Activated naive CD8-positive, alpha-beta T cell treated with anti-CD3 and anti-CD28 coated beads, Interleukin-2, amount 50 U/mL, for 16 hours (primary cell): ENCODE measurements around the gene DHRS2.

ENCODE experiments used
- DNase-seq: peaks from one replicate; pipeline ENCODE4 v3.0.0-alpha.2; 2020; ENCODE audit warnings: low read depth, low spot score

Gene DHRS2

DNA sequence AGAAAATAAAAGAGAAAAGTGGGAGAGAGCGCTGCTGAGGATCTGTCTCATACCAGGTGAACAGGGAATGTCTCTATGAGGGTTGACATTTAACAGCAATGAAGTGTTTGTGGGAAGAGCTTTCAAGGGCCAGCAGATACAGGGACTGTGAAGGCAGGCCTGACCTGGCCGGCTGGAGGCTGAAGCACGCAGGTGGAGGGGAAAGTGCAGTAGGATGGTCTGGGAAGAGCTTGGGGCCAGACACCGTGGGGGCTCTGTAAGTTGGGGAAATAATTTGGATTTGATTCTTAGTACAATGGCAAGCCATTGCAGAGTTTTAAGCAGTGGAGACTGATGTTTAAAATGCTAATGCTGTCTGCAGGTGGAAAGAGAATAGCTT lies 23.8 kb upstream of the DHRS2 start:
- DNase-seq = no peak

- no peak for DNase-seq
These were observed 23.4 kb upstream of the DHRS2 start for GRCh38 chr14:23612802-23613201.

DNA sequence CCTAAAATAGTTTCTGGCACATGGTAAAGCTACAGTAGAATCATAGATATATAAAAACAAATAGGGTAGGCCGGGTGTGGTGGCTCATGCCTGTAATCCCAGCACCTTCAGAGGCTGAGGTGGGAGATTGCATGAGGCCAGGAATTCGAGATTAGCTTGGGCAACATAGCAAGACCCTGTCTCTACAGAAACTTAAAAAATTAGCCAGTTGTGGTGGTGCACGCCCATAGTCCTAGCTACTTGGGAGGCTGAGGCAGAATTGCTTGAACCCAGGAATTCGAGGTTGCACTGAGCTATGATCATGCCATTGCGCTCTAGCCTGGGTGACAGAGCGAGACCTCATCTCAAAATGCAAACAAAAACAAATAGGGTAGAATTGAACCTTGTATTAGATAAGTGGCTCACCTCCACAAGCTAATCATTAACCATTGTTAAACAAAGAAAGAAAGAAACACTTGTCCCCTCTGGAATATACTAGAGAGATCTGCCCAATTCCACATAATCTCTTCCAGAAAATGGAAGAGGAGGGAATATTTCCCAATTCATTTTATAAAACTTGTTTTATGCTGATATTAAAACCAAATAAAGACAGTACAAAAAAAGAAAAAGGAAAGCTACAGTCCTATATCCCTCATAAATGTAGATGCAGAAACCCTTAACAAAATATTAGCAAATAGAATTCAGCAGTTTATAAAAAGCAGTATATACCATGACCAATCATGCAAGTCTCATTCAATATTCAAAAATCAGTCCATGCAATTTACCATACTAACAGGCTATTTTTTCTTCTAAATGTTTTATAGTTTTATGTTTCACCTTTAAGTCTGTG lies 22.7 kb upstream of the DHRS2 start:
- DNase-seq = no peak

DNA sequence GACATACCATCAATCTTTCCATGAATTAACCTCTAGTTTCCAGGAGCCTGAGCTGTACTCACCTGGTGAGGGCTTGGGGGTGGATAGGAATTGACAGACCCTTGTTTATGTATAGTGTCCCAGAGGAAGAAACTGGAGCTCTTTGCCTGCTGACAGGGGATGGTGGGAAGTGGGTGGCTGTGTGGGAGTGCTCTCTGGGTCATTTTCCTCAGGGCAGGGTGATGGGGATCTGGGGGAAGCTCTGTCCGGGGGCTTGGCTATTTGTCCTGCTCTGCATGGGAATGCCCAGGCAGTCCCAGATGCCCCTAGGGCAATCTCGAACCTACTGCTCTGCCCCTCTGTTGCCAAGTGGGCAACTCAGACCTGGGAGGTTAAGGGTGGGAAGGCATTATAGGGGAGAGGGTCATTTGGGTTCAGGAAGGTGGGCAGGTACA lies 21.8 kb upstream of the DHRS2 start:
- DNase-seq = no peak

GRCh38 chr14:23615856-23616255 lies 20.3 kb upstream of the DHRS2 start:
- no peak for DNase-seq

DNA sequence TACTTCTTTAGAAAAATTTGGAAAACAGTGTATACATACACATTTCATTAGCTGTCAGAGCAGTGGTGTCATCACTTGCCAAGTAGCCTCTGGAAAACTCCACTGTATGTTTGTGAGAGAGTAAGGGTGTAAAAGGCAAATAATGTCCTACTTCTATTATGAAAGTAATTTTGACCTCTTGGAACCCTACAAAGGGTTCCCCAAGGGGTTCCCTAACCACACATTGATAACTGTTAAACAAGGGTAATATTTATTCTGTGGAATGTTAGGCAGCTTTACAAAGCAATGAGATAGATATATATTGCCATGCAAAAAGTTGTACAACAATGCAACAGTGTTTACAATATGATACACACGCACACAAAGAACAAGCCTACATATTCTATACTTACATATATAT lies 18.6 kb upstream of the DHRS2 start:
- DNase-seq = no peak

GRCh38 chr14:23618415-23618988 lies 17.7 kb upstream of the DHRS2 start:
- DNase-seq = no peak

- DNase-seq = no peak
These were observed 15.9 kb upstream of the DHRS2 start for GRCh38 chr14:23620177-23620702.

DNA sequence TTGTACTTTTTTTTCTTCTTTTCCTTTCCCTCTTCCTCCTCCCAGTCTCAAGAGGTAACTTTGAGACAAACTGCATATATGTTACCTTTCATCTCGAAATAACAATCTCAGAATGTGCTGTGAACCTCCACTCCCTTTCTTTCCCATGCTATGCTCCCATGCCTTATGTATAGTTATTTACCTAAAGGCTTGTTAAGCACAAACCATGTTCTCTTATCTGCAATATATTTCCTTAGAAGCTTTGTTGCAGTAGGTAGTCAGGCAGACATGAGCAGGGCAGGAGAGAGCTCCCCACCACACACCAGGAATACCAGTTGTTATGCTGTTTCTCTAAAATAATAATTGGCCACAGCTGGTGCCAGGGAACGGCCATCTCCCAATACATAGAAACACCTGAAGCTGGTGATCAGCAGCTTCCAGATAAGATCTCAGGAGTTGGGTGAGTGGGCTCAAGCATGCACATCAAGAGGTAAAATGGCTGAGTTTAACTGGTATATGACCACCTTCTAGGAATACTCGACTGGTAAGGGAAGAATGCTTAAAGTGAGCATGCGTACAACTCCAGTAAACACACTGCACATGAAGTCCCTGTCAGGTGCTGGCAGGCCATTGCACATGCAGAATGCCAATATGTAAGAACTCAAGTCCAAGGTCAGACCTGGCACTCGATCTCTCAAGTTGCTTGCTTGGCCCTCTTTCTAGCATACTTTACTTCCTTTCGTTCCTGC lies 14.8 kb upstream of the DHRS2 start:
- no peak for DNase-seq

DNA sequence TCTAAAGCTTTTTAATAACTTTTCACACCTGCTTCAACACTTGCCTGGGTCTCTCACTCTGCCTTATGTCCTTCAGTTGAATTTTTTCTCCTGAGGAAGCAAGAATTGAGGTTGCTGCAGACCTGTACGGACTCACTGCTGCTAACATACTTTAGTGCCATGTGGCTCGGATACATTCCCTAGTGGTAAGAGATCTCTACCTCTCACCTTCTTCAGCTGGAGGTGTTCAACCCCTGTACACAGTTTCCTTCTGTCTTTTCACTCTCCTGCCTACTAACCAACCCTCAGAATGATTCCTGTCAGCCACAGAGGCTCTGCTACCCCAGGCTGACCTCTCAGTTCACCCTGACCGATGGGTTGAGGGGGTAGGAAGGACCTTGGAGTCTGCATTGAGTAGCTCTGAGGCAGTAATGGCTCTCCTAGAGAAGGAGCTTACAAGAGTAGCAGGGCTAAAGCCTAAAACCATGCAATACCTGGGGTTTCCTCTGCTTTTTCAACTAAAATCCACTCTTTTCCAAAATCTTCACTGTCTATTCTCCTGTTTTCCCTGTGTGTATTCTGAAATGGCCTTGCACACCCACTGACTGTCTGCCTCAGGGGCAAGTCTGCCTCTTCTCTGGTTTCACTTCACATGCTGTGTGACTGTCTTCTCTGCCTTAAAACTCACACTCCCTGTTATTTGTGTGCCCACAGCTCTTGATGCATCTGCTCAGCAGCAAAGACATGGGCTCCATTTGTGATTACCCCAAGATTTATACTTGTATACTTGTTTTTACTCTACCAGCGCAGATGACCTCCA lies 14.0 kb upstream of the DHRS2 start:
- DNase-seq = no peak

GRCh38 chr14:23622990-23623389 lies 13.2 kb upstream of the DHRS2 start:
- DNase-seq = no peak

DNA sequence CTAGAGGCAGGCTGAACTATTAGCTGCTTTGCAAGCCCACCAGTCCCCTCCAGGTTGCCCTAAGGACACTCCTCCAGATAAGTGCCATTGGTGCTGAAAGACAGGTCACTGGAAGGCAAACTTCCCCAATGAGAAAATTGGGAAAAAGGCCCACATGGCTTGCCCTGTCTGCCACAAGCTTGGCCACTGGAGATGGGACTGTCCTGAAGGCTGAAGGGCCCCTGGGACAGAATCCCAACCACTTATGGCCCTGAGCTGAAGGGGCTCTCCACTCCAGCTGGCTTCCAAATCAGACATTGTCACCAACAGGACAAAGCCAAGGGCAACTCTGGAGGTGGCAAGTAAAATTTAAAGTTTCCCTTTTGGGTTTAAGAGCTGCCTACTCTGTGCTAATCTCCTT lies 12.2 kb upstream of the DHRS2 start:
- no peak for DNase-seq

DNA sequence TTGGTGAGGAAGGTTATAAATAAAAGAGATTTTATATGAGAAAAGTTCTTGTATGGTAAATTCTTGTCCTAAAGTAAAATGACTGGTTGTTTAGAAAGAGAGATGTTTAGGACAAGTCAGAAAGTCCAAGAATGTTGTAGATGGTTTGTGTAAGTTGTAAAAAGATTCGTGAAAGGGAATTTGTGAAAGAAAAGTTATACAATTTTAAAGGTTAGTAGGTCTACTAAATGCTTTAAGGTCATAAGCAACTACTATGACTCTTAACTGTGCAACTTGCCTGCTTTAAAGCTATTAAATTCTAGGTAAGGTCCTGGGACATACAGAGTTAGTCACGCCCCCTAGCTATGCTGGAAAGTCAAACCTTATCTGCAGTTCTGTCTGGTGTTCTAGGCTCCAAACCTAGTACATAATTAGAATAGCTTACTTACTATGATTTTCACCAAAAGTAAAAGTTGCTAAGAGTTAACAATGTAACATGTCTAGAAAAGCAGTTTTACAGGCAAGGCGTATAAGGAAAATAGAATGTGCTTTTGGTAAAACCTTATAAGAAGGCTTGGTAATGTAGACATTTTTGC lies 11.2 kb upstream of the DHRS2 start:
- no peak for DNase-seq

GRCh38 chr14:23626946-23627345 lies 9.2 kb upstream of the DHRS2 start:
- DNase-seq = no peak

- no peak for DNase-seq
These were observed 8.2 kb upstream of the DHRS2 start for GRCh38 chr14:23627961-23628360.

GRCh38 chr14:23629204-23629603 lies 7.0 kb upstream of the DHRS2 start:
- no peak for DNase-seq

DNA sequence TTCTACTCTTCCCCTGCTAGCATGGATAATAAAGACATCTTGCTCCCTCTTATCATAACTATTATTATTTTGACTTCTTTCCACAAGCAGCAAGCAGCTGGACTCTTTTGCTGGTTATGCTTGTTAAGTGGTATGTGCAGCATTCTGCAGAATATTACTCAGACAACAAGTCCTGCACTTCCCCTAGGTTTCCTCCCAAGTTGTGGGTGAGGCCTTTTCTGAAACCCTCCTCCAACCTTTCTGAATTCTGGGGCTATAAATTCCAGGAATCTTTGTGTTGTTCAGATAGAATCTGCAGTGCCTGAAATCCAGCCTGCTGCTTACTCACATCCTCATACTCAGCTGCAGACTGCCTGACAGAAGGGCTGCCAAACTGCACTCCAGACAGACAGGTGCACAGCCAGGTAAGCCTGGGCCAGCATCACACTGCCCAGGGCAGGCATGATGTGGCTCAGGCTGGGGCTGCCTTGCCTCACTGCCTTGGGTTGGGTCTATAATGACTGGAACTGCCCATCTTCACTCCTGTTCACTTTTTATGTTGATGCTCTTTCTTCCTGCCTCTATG lies 6.2 kb upstream of the DHRS2 start:
- no peak for DNase-seq

GRCh38 chr14:23630687-23631086 lies 5.5 kb upstream of the DHRS2 start:
- no peak for DNase-seq

DNA sequence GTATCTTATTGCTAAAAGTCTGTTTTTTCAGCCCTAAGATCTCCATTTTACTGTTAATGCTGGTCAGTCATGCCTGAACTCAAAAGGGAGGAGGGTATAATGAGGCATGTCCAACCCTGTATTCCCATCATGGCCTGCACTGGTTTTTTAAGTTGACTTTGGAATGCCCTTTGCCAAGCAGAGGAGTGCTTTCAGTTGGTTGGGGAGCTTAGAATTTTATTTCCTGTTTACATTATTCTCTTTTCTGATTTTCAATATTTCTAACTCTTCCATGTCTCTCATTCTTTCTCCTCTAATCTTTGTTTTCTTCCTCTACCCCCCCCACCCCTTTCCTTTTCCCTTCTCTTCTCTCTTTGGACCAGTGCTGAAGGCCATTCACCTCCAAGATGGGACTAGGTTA lies 4.9 kb upstream of the DHRS2 start:
- no peak for DNase-seq

DNA sequence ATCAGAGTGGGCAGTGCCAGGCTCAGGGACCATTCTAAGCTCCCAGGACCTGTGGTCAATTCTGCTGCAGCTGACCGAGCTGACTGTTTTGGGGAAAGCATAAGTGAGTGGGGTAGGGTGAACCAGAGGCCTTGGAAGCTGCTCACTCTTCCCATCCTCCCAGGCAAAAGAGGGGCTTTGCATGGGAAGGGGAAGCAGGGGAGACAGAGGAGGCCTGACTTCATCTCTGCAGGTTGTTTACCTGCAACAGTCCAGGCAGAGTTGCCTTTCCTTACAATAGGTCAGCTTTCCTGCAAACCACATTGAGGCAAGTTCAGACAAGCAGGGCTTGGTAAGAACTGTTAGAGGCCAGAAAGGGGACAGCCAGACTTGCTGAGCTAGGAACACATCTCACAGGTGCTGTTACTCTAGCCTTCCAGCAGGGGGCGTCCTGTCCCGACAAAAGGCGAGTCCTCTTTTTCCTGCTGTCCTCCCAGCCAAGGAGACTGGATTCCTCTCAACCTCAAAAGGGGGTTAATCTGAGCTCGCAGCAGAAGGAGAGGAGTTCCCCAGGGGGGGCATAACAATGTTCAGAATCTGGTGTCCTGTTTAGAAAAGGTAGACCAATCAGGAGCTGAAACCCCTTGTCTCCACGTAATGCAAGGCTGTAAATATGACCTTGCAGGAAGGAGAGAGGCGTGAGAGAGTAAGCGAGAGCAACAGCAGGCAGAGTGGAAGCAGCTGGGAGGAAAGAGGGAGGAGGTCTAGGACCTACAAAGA lies 4.3 kb upstream of the DHRS2 start:
- peak; percentile 47 for DNase-seq
